ENCODE results near the gene SVOP. TPM values are rescaled to one million over a fixed set of nuclear protein-coding genes. Genes with fewer than 3 reads are reported as not detected.

The SVOP gene
- polyA plus RNA-seq, 2 of the 4 experiments (the other 2 are of a cell fraction), result not detected

- TF ChIP-seq JUNB (IDR thresholded peaks at IDR 0.05) (no peak), GATA3 (IDR thresholded peaks at IDR 0.05; ENCODE audit: borderline replicate concordance) (no peak), HOXA7 (CRISPR knock-in tag; IDR thresholded peaks at IDR 0.05) (no peak)
Observed at GRCh38 chr12:108948367-108948766, 72.5 kb downstream of the SVOP start (continued).

- H3K9me3 ChIP-seq, result peaks cover 21% of the 10 kb centered on the region
- DNase-seq (ENCODE audit: low read depth in 1 of 2, low spot score in 1 of 2), result no peak
- CTCF ChIA-PET, result interaction anchor here (0.9 to 4.3 kb wide), 3 partner anchors 14 to 329 kb away, joined by 3 to 18 read pairs (median 4); no protein-coding TSS in a partner anchor
- no peak overlapping the region for H3K27ac ChIP-seq
- no peak for TF ChIP-seq MAFK (IDR thresholded peaks at IDR 0.05; ENCODE audit: partially characterized antibody)
- no peak for TF ChIP-seq TP53 (CRISPR knock-in tag; IDR thresholded peaks at IDR 0.05)
- no peaks in the 10 kb centered on the region for H3K4me1 ChIP-seq
- POLR2A ChIA-PET, result no interaction called here
- no peak for ATAC-seq
- WGBS (ENCODE audit: missing lambda C conversion rate), result 0% methylated on average over 1 of the region's 1 CpG
- no peak overlapping the region for H3K4me2 ChIP-seq
- H3K4me3 ChIP-seq, result no peak overlapping the region
- no peak for FAIRE-seq
Observed at GRCh38 chr12:108947097-108947496, 73.8 kb downstream of the SVOP start.

GRCh38 chr12:108940138-108940537 lies 80.7 kb downstream of the SVOP start:
- ChIA-PET CTCF (interaction anchor here (1.0 to 1.7 kb wide), 2 partner anchors 11 to 15 kb away, joined by 4 read pairs; no protein-coding TSS in a partner anchor), POLR2A (interaction anchor here (0.7 kb wide), 1 partner anchor 81 kb away, joined by 3 read pairs; no protein-coding TSS in a partner anchor)
- WGBS (ENCODE audit: missing lambda C conversion rate), result 84% methylated on average over 1 of the region's 1 CpG

GRCh38 chr12:108939594-108939993 lies 81.3 kb downstream of the SVOP start:
- no peaks in the 10 kb centered on the region for H3K4me1 ChIP-seq
- H3K4me3 ChIP-seq, result no peak overlapping the region
- TF ChIP-seq REST (IDR thresholded peaks at IDR 0.05) (no peak), PBX3 (IDR thresholded peaks at IDR 0.05) (no peak), CHD2 (IDR thresholded peaks at IDR 0.05; ENCODE audit: low read length, partially characterized antibody) (no peak), HDAC2 (IDR thresholded peaks at IDR 0.05) (no peak), MYC (IDR thresholded peaks at IDR 0.05; ENCODE audit: borderline replicate concordance, low read length) (no peak), TP53 (CRISPR knock-in tag; IDR thresholded peaks at IDR 0.05) (no peak), FOSL2 (IDR thresholded peaks at IDR 0.05) (no peak), FOSL2 (CRISPR knock-in tag; IDR thresholded peaks at IDR 0.05) (no peak), EHF (CRISPR knock-in tag; IDR thresholded peaks at IDR 0.05) (no peak), SMC3 (IDR thresholded peaks at IDR 0.05) (no peak), KDM5A (IDR thresholded peaks at IDR 0.05) (no peak), CBX2 (IDR thresholded peaks at IDR 0.05; ENCODE audit: borderline replicate concordance, low read depth) (no peak)
- ATAC-seq (peak; percentile 68 to 89; a peak in 5 of 6 replicates), FAIRE-seq (no peak), DNase-seq (ENCODE audit: low read depth in 1 of 2, low spot score in 1 of 2) (peak in 1 of 2 experiments; percentile 57)
- 73% methylated on average over 1 of the region's 1 CpG for WGBS (ENCODE audit: missing lambda C conversion rate)
- ChIA-PET POLR2A (no interaction called here), CTCF (interaction anchor here (1.0 to 1.7 kb wide), 2 partner anchors 11 to 15 kb away, joined by 4 read pairs; no protein-coding TSS in a partner anchor)
- no peaks in the 10 kb centered on the region for H3K9me3 ChIP-seq
- no peak overlapping the region for H3K27ac ChIP-seq
- H3K4me2 ChIP-seq, result no peak overlapping the region

More at GRCh38 chr12:108940138-108940537, 80.7 kb downstream of the SVOP start:
- H3K9me3 ChIP-seq, result no peaks in the 10 kb centered on the region
- FAIRE-seq (no peak), ATAC-seq (no peak), DNase-seq (ENCODE audit: low read depth in 1 of 2, low spot score in 1 of 2) (no peak)
- H3K27ac ChIP-seq, result no peak overlapping the region
- TF ChIP-seq RFX5 (IDR thresholded peaks at IDR 0.05) (no peak), REST (IDR thresholded peaks at IDR 0.05) (no peak), ZNF302 (CRISPR knock-in tag; IDR thresholded peaks at IDR 0.05) (no peak), RCOR1 (IDR thresholded peaks at IDR 0.05; ENCODE audit: low read depth, low read length) (no peak), PHF8 (IDR thresholded peaks at IDR 0.05; ENCODE audit: borderline replicate concordance, low read depth) (no peak), JUNB (IDR thresholded peaks at IDR 0.05) (no peak)
- no peaks in the 10 kb centered on the region for H3K4me1 ChIP-seq
- H3K4me3 ChIP-seq, result no peak overlapping the region
- no peak overlapping the region for H3K4me2 ChIP-seq
